Thyroid gland (tissue), 4 donors: ENCODE measurements around the gene ARHGAP8. TPM values are rescaled to one million over a fixed set of nuclear protein-coding genes. Genes with fewer than 3 reads are reported as not detected.

Experiments
- DNase-seq, 2 donors: peaks; one replicate each; pipeline ENCODE4 v3.0.0-alpha.2; 2019
- H3K27ac ChIP-seq, 3 donors: fragments of 200-600 bp; sonication (generic); 1 replicate in 2 of 3; 2 replicates in 1 of 3; pipeline ENCODE4 v1.5.1; 2016 to 2019; ENCODE audit warnings: mild to moderate bottlenecking in 1 of 3, moderate library complexity in 1 of 3
- H3K27me3 ChIP-seq: fragments of 200-600 bp; sonication (generic); one replicate; pipeline ENCODE4 v1.5.1; 2019
- H3K36me3 ChIP-seq, 2 donors: fragments of 200-600 bp; sonication (generic); one replicate each; pipeline ENCODE4 v1.5.1; 2016 to 2019
- H3K4me1 ChIP-seq, 2 donors: fragments of 200-600 bp; sonication (generic); one replicate each; pipeline ENCODE4 v1.5.1; 2017 to 2019
- H3K4me3 ChIP-seq, 3 donors: fragments of 200-600 bp; sonication (generic); replicated peaks in 1 of 3; 1 replicate in 2 of 3; 2 replicates in 1 of 3; pipeline ENCODE4 v1.5.1; 2016; ENCODE audit warnings: mild to moderate bottlenecking in 1 of 3
- H3K9me3 ChIP-seq: fragments of 200-600 bp; sonication (generic); one replicate; pipeline ENCODE4 v1.5.1; 2017
- POLR2A ChIP-seq, 2 donors: fragments of 450-650 bp; IDR thresholded peaks; one replicate each; pipeline ENCODE4 v1.6.1; 2017; ENCODE audit warnings: antibody characterized with exemption in 2 of 2, mild to moderate bottlenecking in 2 of 2, moderate library complexity in 1 of 2
- WGBS, 2 donors: methylation state at CpG; one replicate each; pipeline ENCODE4 v1.1.5; 2017; 5-methylcytosine and 5-hydroxymethylcytosine counted together
- intact Hi-C: fragments of 100-400 bp; cut with DNase I; formaldehyde crosslinking; loops from one replicate; pipeline ENCODE4 v1.15.1; 2023
- total RNA-seq, 4 donors: library from RNA; depleted of rRNA; stranded (reverse); fragments of >200 nt; gene quantifications; one replicate each; pipeline ENCODE4 v1.2.3, GENCODE V29; 2016
- TF ChIP-seq, protein P1 (sequence below), 6 experiments: fragments of 200-600 bp in 3 of 6; fragments of 450-650 bp in 3 of 6; sonication (generic) in 3 of 6; IDR thresholded peaks; one replicate each; pipeline ENCODE4 v1.5.1; 2016 to 2019; ENCODE audit warnings: antibody characterized with exemption in 6 of 6, mild to moderate bottlenecking in 2 of 6, inconsistent platforms in 1 of 6, moderate library complexity in 1 of 6

The ARHGAP8 gene
- total RNA-seq, 4 donors from 2014 or later: 24.8 to 44.3 (median 28.0) TPM

DNA sequence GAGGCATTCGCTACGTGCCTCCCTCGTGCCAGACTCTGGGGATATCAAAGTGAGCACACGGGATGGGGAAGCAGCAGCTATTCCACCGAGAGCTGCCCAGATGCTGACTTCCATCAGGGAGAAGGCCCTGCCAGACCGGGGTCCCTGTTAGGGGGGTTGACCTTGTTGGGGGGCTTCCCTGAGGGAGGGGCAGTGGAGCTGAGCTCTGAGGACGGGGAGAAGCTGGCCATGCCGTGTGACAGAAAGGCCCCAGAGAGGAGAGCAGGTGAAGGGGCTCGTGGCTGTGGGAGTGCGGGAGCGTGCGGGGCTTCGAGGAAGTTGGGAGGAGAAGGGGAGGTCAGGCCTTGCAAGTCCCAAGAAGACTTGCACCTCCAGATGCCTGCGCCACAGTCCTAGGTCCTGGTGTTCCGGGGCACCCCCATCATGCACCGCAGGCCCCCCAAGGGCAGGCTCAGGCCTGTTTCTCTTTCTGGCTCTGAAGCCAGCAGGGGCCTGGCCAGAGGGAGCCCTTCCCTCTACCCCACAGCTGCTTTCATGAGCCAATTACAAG lies 94.4 kb downstream of the ARHGAP8 start:
- Histone ChIP-seq H3K36me3 (no peaks in the 10 kb centered on the region), H3K9me3 (no peaks in the 10 kb centered on the region), H3K27ac (no peak overlapping the region), H3K27me3 (no peaks in the 10 kb centered on the region), H3K4me3 (no peak overlapping the region), H3K4me1 (no peaks in the 10 kb centered on the region)
- DNase-seq: no peak
- no peak for TF ChIP-seq POLR2A (IDR thresholded peaks at IDR 0.05)
- TF ChIP-seq, protein P1, sequence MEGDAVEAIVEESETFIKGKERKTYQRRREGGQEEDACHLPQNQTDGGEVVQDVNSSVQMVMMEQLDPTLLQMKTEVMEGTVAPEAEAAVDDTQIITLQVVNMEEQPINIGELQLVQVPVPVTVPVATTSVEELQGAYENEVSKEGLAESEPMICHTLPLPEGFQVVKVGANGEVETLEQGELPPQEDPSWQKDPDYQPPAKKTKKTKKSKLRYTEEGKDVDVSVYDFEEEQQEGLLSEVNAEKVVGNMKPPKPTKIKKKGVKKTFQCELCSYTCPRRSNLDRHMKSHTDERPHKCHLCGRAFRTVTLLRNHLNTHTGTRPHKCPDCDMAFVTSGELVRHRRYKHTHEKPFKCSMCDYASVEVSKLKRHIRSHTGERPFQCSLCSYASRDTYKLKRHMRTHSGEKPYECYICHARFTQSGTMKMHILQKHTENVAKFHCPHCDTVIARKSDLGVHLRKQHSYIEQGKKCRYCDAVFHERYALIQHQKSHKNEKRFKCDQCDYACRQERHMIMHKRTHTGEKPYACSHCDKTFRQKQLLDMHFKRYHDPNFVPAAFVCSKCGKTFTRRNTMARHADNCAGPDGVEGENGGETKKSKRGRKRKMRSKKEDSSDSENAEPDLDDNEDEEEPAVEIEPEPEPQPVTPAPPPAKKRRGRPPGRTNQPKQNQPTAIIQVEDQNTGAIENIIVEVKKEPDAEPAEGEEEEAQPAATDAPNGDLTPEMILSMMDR (IDR thresholded peaks at IDR 0.05): no peak
- intact Hi-C loops: no loop called here
- 92 to 95% methylated on average over 15 to 16 of the region's 16 CpGs for WGBS, 2 donors

DNA sequence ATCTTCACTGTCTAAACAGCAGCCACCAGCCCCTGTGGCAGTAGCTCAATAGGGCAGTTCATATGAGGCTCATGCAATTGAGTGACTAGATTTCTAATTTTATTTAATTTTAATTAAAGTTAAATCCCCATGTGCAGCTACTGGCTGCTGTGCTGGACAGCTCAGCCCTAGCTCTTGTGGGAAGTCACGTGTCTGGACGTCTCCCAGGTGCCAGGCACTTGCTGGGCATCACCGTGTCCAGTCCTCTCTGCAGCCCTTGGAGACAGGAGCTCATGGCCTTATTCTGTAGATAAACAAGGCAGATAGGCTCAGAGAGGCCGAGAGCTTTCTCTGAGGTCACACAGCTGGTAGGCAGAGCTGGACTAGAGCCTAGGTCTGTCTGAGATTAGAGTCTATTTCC lies 95.0 kb downstream of the ARHGAP8 start:
- Histone ChIP-seq H3K27me3 (no peaks in the 10 kb centered on the region), H3K36me3 (no peaks in the 10 kb centered on the region), H3K27ac (no peak overlapping the region), H3K4me3 (no peak overlapping the region), H3K9me3 (no peaks in the 10 kb centered on the region), H3K4me1 (no peaks in the 10 kb centered on the region)
- intact Hi-C loops: no loop called here
- WGBS, 2 donors: 74 to 79% methylated on average over 4 of the region's 4 CpGs
- TF ChIP-seq, protein P1 (IDR thresholded peaks at IDR 0.05): no peak
- no peak for TF ChIP-seq POLR2A (IDR thresholded peaks at IDR 0.05)
- peak; percentile 31 to 37 for DNase-seq

DNA sequence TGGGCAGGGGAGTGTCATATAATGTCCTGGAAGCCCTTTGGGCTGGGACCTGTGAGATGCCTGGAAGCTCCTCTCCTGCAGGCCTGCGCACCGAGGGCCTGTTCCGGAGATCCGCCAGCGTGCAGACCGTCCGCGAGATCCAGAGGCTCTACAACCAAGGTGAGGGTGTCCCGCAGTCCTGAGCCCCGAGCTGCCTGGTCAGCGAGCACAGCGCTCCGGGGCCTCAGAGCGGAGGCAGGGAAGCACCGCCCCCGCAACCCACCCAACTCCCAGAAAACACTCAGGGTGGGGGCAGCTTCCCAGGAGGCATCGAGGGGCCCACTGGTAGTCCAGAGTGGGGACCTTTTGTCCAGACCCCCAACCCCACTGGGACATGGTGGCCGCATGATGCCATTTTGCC lies 95.5 kb downstream of the ARHGAP8 start:
- intact Hi-C loops: no loop called here
- WGBS, 2 donors: 91 to 94% methylated on average over 7 to 18 of the region's 18 CpGs
- TF ChIP-seq, protein P1 (IDR thresholded peaks at IDR 0.05): no peak
- no peak for TF ChIP-seq POLR2A (IDR thresholded peaks at IDR 0.05)
- Histone ChIP-seq H3K4me3 (no peak overlapping the region), H3K27ac (no peak overlapping the region), H3K4me1 (no peaks in the 10 kb centered on the region), H3K36me3 (no peaks in the 10 kb centered on the region), H3K9me3 (no peaks in the 10 kb centered on the region), H3K27me3 (no peaks in the 10 kb centered on the region)
- no peak for DNase-seq

DNA sequence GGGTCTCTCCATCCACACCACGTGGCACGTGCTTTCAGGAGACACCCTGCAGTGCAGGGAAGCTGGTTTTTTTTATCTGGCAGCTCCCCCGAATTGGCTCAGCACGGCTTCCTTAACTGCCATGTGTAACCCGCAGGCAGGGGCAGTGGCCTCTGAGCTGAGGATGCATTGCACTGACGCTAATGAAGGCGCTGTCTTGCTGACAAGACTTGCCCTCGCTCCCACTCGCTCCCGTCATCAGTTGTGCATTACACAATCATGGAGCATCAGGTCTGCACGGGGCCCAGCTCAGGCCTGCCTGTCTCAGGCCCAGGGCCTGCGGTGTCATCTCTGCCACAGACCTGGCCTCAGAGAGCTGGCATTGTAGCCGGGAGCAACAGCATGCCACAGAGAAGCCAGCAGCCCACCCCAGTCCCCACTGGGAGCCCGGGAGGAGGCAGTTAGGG lies 95.9 kb downstream of the ARHGAP8 start:
- 81 to 92% methylated on average over 10 to 11 of the region's 14 CpGs for WGBS, 2 donors
- H3K36me3 ChIP-seq: no peaks in the 10 kb centered on the region
- no peaks in the 10 kb centered on the region for H3K9me3 ChIP-seq
- H3K4me3 ChIP-seq: no peak overlapping the region
- TF ChIP-seq, protein P1 (IDR thresholded peaks at IDR 0.05): no peak
- TF ChIP-seq POLR2A (IDR thresholded peaks at IDR 0.05): no peak
- DNase-seq: no peak
- no peaks in the 10 kb centered on the region for H3K4me1 ChIP-seq
- H3K27ac ChIP-seq: no peak overlapping the region
- no peaks in the 10 kb centered on the region for H3K27me3 ChIP-seq
- intact Hi-C loops: no loop called here

DNA sequence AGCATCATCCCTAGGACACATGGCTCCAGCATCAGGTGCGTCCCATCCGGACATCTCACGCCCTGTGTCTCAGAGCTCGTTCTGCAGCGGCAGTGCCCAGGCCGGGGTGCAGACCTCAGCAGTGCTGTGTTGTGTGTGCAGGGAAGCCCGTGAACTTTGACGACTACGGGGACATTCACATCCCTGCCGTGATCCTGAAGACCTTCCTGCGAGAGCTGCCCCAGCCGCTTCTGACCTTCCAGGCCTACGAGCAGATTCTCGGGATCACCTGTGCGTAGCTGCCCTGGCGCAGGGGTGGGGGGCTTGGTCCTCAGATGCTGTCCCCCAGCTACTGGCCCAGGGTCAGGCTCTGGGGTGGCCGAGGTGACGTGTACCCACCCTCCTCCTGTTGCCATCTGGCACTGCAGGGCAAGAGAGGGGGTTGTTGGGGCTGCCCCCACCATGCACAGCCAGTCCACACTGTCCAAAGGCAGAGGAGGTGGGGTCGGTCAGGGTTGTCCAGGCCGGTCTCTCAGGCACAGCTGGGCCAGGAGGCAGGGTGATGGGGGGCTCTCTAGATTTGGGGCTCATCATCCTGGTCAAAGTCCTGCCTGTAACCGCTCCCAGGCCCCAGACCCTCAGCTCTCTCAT lies 96.5 kb downstream of the ARHGAP8 start:
- no peak for TF ChIP-seq POLR2A (IDR thresholded peaks at IDR 0.05)
- 96 to 98% methylated on average over 8 to 9 of the region's 21 CpGs for WGBS, 2 donors
- no peak for DNase-seq
- Histone ChIP-seq H3K27me3 (no peaks in the 10 kb centered on the region), H3K36me3 (no peaks in the 10 kb centered on the region), H3K4me1 (no peaks in the 10 kb centered on the region), H3K4me3 (no peak overlapping the region), H3K9me3 (no peaks in the 10 kb centered on the region), H3K27ac (no peak overlapping the region)
- intact Hi-C loops: no loop called here
